Type B pancreatic cell (in vitro differentiated cells): ENCODE data around the gene DLX4. TPM values are rescaled to one million over a fixed set of nuclear protein-coding genes. Genes with fewer than 3 reads are reported as not detected.

Source experiments
- DNase-seq: peaks from one replicate; pipeline ENCODE4 v3.0.0; 2021; ENCODE audit warnings: mixed read lengths; ENCODE audit not compliant: unreplicated experiment; ENCODE audit errors: extremely low spot score
- H3K27ac Mint-ChIP-seq: 2 replicates; pipeline ENCODE4 v1.8.0; 2021; ENCODE audit warnings: mild to moderate bottlenecking, mixed read lengths
- H3K27me3 Mint-ChIP-seq: 2 replicates; pipeline ENCODE4 v1.8.0; 2021; ENCODE audit warnings: mixed read lengths
- H3K36me3 Mint-ChIP-seq: 2 replicates; pipeline ENCODE4 v1.8.0; 2021; ENCODE audit warnings: mixed read lengths
- H3K4me1 Mint-ChIP-seq: one replicate; pipeline ENCODE4 v1.8.0; 2021; ENCODE audit warnings: mixed read lengths; ENCODE audit not compliant: unreplicated experiment
- H3K4me3 Mint-ChIP-seq: 2 replicates; pipeline ENCODE4 v1.8.0; 2021; ENCODE audit warnings: mild to moderate bottlenecking, mixed read lengths
- H3K9me3 Mint-ChIP-seq: 2 replicates; pipeline ENCODE4 v1.8.0; 2021; ENCODE audit warnings: mixed read lengths
- CTCF ChIP-seq: fragments of 200-600 bp; sonication (generic); conservative IDR thresholded peaks from 2 replicates; pipeline ENCODE4 v1.5.0; 2021; ENCODE audit warnings: antibody characterized with exemption, mild to moderate bottlenecking
- total RNA-seq: library from RNA; stranded (reverse); gene quantifications from 2 replicates; pipeline ENCODE4 v1.2.1, GENCODE V29; 2021; ENCODE audit warnings: low replicate concordance

DLX4 gene
- total RNA-seq, 1 donor from 2014 or later, result 10.4 TPM

DNA sequence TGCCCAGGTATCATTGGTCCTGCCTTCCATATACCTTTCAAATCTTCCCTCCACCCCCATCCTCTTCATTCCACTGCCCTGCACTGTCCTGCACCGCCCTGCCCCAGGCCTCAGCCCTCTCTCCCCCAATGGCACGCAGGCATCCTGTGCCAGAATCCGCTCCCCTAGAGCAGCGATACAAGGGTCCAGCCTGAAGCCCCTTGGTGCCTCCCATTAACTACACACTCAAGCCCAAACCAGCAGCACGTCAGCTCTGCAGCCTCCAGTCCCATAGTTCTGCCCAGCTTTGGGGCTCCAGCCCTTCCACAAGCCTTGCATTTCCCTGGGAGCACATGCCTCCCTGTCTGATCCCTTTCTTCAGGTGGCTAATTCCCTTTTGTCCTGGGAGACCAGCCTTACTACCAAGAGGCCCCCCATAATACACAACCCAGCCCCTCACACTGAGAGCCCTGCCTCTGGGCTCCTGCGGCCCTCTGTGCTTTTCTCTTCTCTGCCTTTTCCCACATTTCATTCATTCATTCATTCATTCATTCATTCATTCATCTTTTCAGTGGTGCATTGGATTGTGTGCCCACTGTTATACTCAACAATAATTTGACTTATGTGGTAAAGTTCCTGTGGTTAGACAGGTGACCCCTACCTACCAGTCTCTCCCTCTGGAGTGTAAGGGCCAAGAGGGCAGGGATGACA is 52.8 kb downstream of the DLX4 start:
- TF ChIP-seq CTCF, result no peak
- Mint-ChIP-seq H3K9me3 (no peaks in the 10 kb centered on the region), H3K4me3 (no peak overlapping the region), H3K27me3 (peaks cover 19% of the 10 kb centered on the region), H3K4me1 (no peaks in the 10 kb centered on the region), H3K27ac (no peak overlapping the region), H3K36me3 (no peaks in the 10 kb centered on the region)
- DNase-seq, result peak; percentile 45

GRCh38 chr17:50022463-50023130 is 53.6 kb downstream of the DLX4 start:
- no peak for TF ChIP-seq CTCF
- no peaks in the 10 kb centered on the region for H3K4me1 Mint-ChIP-seq
- H3K27me3 Mint-ChIP-seq, result peaks cover 21% of the 10 kb centered on the region
- no peak overlapping the region for H3K27ac Mint-ChIP-seq
- H3K4me3 Mint-ChIP-seq, result no peak overlapping the region
- no peaks in the 10 kb centered on the region for H3K36me3 Mint-ChIP-seq
- H3K9me3 Mint-ChIP-seq, result no peaks in the 10 kb centered on the region
- peak; percentile 22 for DNase-seq

GRCh38 chr17:50023520-50023919 is 54.5 kb downstream of the DLX4 start:
- Mint-ChIP-seq H3K9me3 (no peaks in the 10 kb centered on the region), H3K4me1 (peaks cover under 1% of the 10 kb centered on the region), H3K36me3 (no peaks in the 10 kb centered on the region), H3K27me3 (peaks cover 25% of the 10 kb centered on the region), H3K27ac (no peak overlapping the region), H3K4me3 (no peak overlapping the region)
- no peak for TF ChIP-seq CTCF
- DNase-seq, result no peak

Other genes with a start within 250 kb of the DLX4 start
- 8.4 and 13.0 TPM in 2 replicates for gene FAM117A, start 205.1 kb upstream of the DLX4 start, total RNA-seq
- 49.0 and 64.0 TPM in 2 replicates for gene KAT7, start 180.5 kb upstream of the DLX4 start, total RNA-seq
- gene TAC4, start 121.1 kb upstream of the DLX4 start, total RNA-seq, result not detected in 2 replicates
- gene DLX3, start 26.0 kb downstream of the DLX4 start, total RNA-seq, result 15.9 and 16.7 TPM in 2 replicates
- 20.3 and 27.3 TPM in 2 replicates for gene ITGA3, start 86.9 kb downstream of the DLX4 start, total RNA-seq
- gene PDK2, start 126.2 kb downstream of the DLX4 start, total RNA-seq, result 29.9 and 44.9 TPM in 2 replicates
- 2.2 and 14.1 TPM in 2 replicates for gene SAMD14, start 161.0 kb downstream of the DLX4 start, total RNA-seq
- 45.6 and 51.5 TPM in 2 replicates for gene PPP1R9B, start 181.5 kb downstream of the DLX4 start, total RNA-seq
- gene SGCA, start 196.8 kb downstream of the DLX4 start, total RNA-seq, result 0.72 TPM in 1 of 2 replicates, not detected in the other
- 31.0 and 201 TPM in 2 replicates for gene COL1A1, start 232.4 kb downstream of the DLX4 start, total RNA-seq